GM12865 (cell line): ENCODE results near the gene HLA-DMB.
A peak's percentile ranks its signal among the peaks of the same experiment; 100 is the strongest.

Experiments used
- DNase-seq: peaks from one replicate; pipeline ENCODE4 v3.0.0; 2010; ENCODE audit warnings: low read depth
- H3K4me3 ChIP-seq: 2 replicates; pipeline ENCODE4 v1.5.1; 2011; ENCODE audit warnings: mild to moderate bottlenecking, low read depth, low read length, control low read depth
- CTCF ChIP-seq: IDR thresholded peaks from 2 replicates; pipeline ENCODE4 v1.5.1; 2011; ENCODE audit warnings: low read length, control low read depth, low read depth, inconsistent platforms; ENCODE audit not compliant: insufficient read depth; ENCODE audit errors: missing control alignments

HLA-DMB gene

GRCh38 chr6:32941214-32941768, 463 bp upstream of the HLA-DMB start:
- no peak for TF ChIP-seq CTCF
- H3K4me3 ChIP-seq, result peak overlapping the region; percentile 96
- DNase-seq, result peak; percentile 93

GRCh38 chr6:32938494-32938893, 2.3 kb downstream of the HLA-DMB start:
- no peak for DNase-seq
- peak overlapping the region; percentile 96; the same call in 1 of the 2 replicates for H3K4me3 ChIP-seq
- no peak for TF ChIP-seq CTCF

- TF ChIP-seq CTCF, result no peak
- no peak for DNase-seq
- no peak overlapping the region for H3K4me3 ChIP-seq
Measured at GRCh38 chr6:32937230-32937633, 3.6 kb downstream of the HLA-DMB start.

- DNase-seq, result no peak
- no peak for TF ChIP-seq CTCF
- H3K4me3 ChIP-seq, result no peak overlapping the region
Measured at GRCh38 chr6:32936239-32937152, 4.3 kb downstream of the HLA-DMB start.

- no peak overlapping the region for H3K4me3 ChIP-seq
- no peak for DNase-seq
- no peak for TF ChIP-seq CTCF
Measured at GRCh38 chr6:32935551-32936238, 5.1 kb downstream of the HLA-DMB start.

GRCh38 chr6:32933661-32934085, 7.2 kb downstream of the HLA-DMB start:
- peak; percentile 80 for TF ChIP-seq CTCF
- no peak overlapping the region for H3K4me3 ChIP-seq
- peak; percentile 81 for DNase-seq
